Stomach (tissue), 9 donors: Measurements from ENCODE around the gene DOCK11. TPM values are rescaled to one million over a fixed set of nuclear protein-coding genes. Genes with fewer than 3 reads are reported as not detected.
A peak's percentile ranks its signal among the peaks of the same experiment; 100 is the strongest.
"Not testable (repeated sequence)": the region's sequence is repeated elsewhere in the genome, so short reads cannot be mapped to it uniquely, and the experiment has no call there.

ENCODE experiments used
- DNase-seq, 2 donors: peaks; one replicate each; pipeline versions ENCODE4 v3.0.0 to v3.0.0-alpha.2; 2013 to 2019
- H3K27ac ChIP-seq, 5 donors: fragments of 200-600 bp in 4 of 5; sonication (generic) in 4 of 5; one replicate each; pipeline ENCODE4 v1.5.1; 2013 to 2019; ENCODE audit warnings: mild to moderate bottlenecking in 1 of 5, moderate library complexity in 1 of 5
- H3K27me3 ChIP-seq, 3 donors: fragments of 200-600 bp; sonication (generic); one replicate each; pipeline ENCODE4 v1.5.1; 2017 to 2019; ENCODE audit warnings: mixed run types in 1 of 3
- H3K36me3 ChIP-seq, 4 donors: fragments of 200-600 bp; sonication (generic); 1 replicate in 3 of 4; 2 replicates in 1 of 4; pipeline ENCODE4 v1.5.1; 2016 to 2019
- H3K4me1 ChIP-seq, 4 donors: fragments of 200-600 bp; sonication (generic); one replicate each; pipeline ENCODE4 v1.5.1; 2016 to 2019
- H3K4me3 ChIP-seq, 4 donors: fragments of 200-600 bp; sonication (generic) in 3 of 4; one replicate each; pipeline ENCODE4 v1.5.1; 2016 to 2019; ENCODE audit warnings: mild to moderate bottlenecking in 1 of 4
- H3K9me3 ChIP-seq, 4 donors: fragments of 200-600 bp; sonication (generic); one replicate each; pipeline ENCODE4 v1.5.1; 2016 to 2019
- EP300 ChIP-seq: sonication (generic); formaldehyde crosslinking; IDR thresholded peaks from one replicate; pipeline ENCODE4 v1.6.1; 2017; ENCODE audit warnings: antibody characterized with exemption
- POLR2A ChIP-seq, 4 donors: fragments of 450-650 bp; IDR thresholded peaks; one replicate each; pipeline ENCODE4 v1.6.1; 2016; ENCODE audit warnings: antibody characterized with exemption in 4 of 4, control low read depth in 2 of 4, mild to moderate bottlenecking in 1 of 4, moderate library complexity in 1 of 4
- POLR2AphosphoS5 ChIP-seq, 3 donors: sonication (generic); formaldehyde crosslinking; IDR thresholded peaks; one replicate each; pipeline ENCODE4 v1.6.1; 2016; ENCODE audit warnings: antibody characterized with exemption in 3 of 3
- WGBS, 5 donors: extraction: QIAGEN DNeasy Blood & Tissue Kit in 3 of 5; methylation state at CpG; one replicate each; pipeline versions ENCODE4 v1.1.5 to v1.1.7; 2013 to 2018; 5-methylcytosine and 5-hydroxymethylcytosine counted together
- intact Hi-C: fragments of 100-400 bp; cut with DNase I; formaldehyde crosslinking; loops from one replicate; pipeline ENCODE4 v1.15.1; 2023; ENCODE audit warnings: low total_unique reads
- polyA plus RNA-seq, 3 donors: library from polyadenylated mRNA; stranded (reverse); fragments of 200-250 nt; gene quantifications; one replicate each; pipeline ENCODE4 v1.2.3, GENCODE V29; 2013
- small RNA-seq, 4 donors: library from RNA; depleted of rRNA; stranded (forward); fragments of <200 nt; gene quantifications; one replicate each; pipeline ENCODE3, GENCODE V24; 2016
- total RNA-seq, 5 donors: library from RNA; depleted of rRNA; stranded (reverse); fragments of >200 nt; gene quantifications; one replicate each; pipeline versions ENCODE4 v1.1.0 to v1.2.3, GENCODE V29; 2014 to 2016
- TF ChIP-seq, protein P1 (sequence below), 7 experiments: fragments of 450-650 bp in 4 of 7; fragments of 200-600 bp in 3 of 7; sonication (generic) in 3 of 7; IDR thresholded peaks; one replicate each; pipeline ENCODE4 v1.5.1; 2016 to 2019; ENCODE audit warnings: antibody characterized with exemption in 7 of 7, control low read depth in 2 of 7, mild to moderate bottlenecking in 1 of 7
- donor health status: healthy with polysubstance abuse.
- donor health status: Bipolar disorder and iron deficiency.
- donor health status: healthy.

DOCK11 gene
- total and polyA plus RNA-seq, 8 donors: 3.5 to 34.0 (median 6.2) TPM

DNA sequence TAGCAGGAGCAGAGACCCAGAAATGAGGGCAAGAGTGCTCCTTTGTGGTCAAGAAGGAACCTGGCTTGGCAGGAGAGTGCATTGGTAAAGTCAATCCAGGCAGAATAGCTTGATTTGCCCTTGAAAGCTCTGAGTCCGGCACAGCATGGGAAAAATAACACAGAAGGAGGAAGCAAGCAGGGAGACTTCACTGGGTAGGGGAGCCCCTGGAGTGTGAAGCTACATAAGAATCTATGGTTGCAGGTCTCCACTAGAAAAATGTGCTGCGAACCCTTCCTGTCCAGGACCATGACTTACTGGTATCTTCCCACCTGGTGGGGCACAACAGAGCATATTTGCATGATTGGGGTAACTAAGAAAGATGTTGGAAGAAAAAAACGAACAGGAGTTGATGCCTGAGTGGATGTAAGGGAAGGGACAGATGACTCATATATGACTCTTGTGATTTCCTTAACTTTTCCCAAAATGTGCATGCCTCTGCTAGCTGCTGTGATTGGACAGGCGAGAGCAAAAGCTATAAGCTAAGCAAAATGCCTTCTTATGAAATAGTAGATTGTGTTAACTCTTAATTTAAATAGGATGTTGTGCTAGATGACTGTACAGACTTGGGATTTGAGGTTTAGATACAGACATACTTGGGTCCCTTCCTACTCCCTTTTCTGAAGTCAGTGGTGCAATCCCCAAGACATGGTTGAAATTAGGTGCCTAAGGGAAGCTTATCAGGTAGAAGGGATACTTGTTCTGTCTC lies 235.1 kb downstream of the DOCK11 start:
- 55 to 66% (median 58%) methylated on average over 4 of the region's 4 CpGs for WGBS, 5 donors
- TF ChIP-seq, protein P1, sequence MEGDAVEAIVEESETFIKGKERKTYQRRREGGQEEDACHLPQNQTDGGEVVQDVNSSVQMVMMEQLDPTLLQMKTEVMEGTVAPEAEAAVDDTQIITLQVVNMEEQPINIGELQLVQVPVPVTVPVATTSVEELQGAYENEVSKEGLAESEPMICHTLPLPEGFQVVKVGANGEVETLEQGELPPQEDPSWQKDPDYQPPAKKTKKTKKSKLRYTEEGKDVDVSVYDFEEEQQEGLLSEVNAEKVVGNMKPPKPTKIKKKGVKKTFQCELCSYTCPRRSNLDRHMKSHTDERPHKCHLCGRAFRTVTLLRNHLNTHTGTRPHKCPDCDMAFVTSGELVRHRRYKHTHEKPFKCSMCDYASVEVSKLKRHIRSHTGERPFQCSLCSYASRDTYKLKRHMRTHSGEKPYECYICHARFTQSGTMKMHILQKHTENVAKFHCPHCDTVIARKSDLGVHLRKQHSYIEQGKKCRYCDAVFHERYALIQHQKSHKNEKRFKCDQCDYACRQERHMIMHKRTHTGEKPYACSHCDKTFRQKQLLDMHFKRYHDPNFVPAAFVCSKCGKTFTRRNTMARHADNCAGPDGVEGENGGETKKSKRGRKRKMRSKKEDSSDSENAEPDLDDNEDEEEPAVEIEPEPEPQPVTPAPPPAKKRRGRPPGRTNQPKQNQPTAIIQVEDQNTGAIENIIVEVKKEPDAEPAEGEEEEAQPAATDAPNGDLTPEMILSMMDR (IDR thresholded peaks at IDR 0.05): no peak
- TF ChIP-seq POLR2A (IDR thresholded peaks at IDR 0.05): no peak
- TF ChIP-seq EP300: no peak
- no peak for TF ChIP-seq POLR2AphosphoS5 (IDR thresholded peaks at IDR 0.05)
- H3K9me3 ChIP-seq: peaks cover 0 to 5% (median 3%) of the 10 kb centered on the region in 4 donors
- H3K27ac ChIP-seq: peak overlapping the region; percentile 3 to 99 (median 57)
- intact Hi-C loops: no loop called here
- peak overlapping the region in 1 of 4 donors; percentile 4 for H3K4me3 ChIP-seq
- peaks cover 0 to 31% (median 17%) of the 10 kb centered on the region in 4 donors for H3K4me1 ChIP-seq
- no peaks in the 10 kb centered on the region for H3K27me3 ChIP-seq
- no peak for DNase-seq
- no peaks in the 10 kb centered on the region for H3K36me3 ChIP-seq

GRCh38 chrX:118732551-118732950 lies 236.9 kb downstream of the DOCK11 start:
- H3K36me3 ChIP-seq, intact Hi-C loops, H3K27ac ChIP-seq, DNase-seq, H3K9me3 ChIP-seq, H3K27me3 ChIP-seq, H3K4me3 ChIP-seq: not testable (repeated sequence)
- H3K4me1 ChIP-seq: peaks cover 0 to 30% (median 4%) of the 10 kb centered on the region in 4 donors
- 82 to 97% (median 93%) methylated on average over 3 of the region's 3 CpGs for WGBS, 5 donors

- WGBS, 5 donors: 72 to 88% (median 80%) methylated on average over 2 of the region's 2 CpGs
- H3K9me3 ChIP-seq: peaks cover 0 to 11% (median 3%) of the 10 kb centered on the region in 4 donors
- no peak for DNase-seq
- H3K4me3 ChIP-seq: no peak overlapping the region
- intact Hi-C loops: no loop called here
- no peaks in the 10 kb centered on the region for H3K27me3 ChIP-seq
- no peak for TF ChIP-seq POLR2AphosphoS5 (IDR thresholded peaks at IDR 0.05)
- TF ChIP-seq POLR2A (IDR thresholded peaks at IDR 0.05): no peak
- TF ChIP-seq, protein P1 (IDR thresholded peaks at IDR 0.05): no peak
- TF ChIP-seq EP300: no peak
- peaks cover 0 to 24% (median 3%) of the 10 kb centered on the region in 4 donors for H3K4me1 ChIP-seq
- H3K36me3 ChIP-seq: no peaks in the 10 kb centered on the region
- H3K27ac ChIP-seq: no peak overlapping the region
Measured at GRCh38 chrX:118734909-118735308, 239.3 kb downstream of the DOCK11 start.

Small RNA genes lying within 50 kb of the gene (small RNA-seq; reads per million reads assigned to genes)
- gene RF00019: 0 reads per million in 4 donors

Other genes starting within 250 kb of the DOCK11 start
- gene WDR44, start 149.7 kb upstream of the DOCK11 start, total RNA-seq: 10 to 100 TPM in 4 of 5 donors, 1 to 10 TPM in 1; 4.1 to 40.1 (median 22.2) TPM
- 1 to 10 TPM; 4.1 to 6.1 (median 4.4) TPM for gene WDR44, start 149.7 kb upstream of the DOCK11 start, polyA plus RNA-seq
- gene IL13RA1, start 231.8 kb downstream of the DOCK11 start, total RNA-seq: 100 to 1,000 TPM in 1 of 5 donors, 10 to 100 TPM in 4; 37.7 to 110 (median 70.1) TPM
- 10 to 100 TPM; 18.5 to 22.5 (median 19.1) TPM for gene IL13RA1, start 231.8 kb downstream of the DOCK11 start, polyA plus RNA-seq